GM19099 (cell line): Measurements from ENCODE around the gene CCDC27.

Source experiments
- POLR2A ChIP-seq: IDR thresholded peaks from 3 replicates; pipeline ENCODE4 v1.6.1; 2011; ENCODE audit warnings: low read depth; ENCODE audit not compliant: insufficient read length; ENCODE audit errors: extremely low read depth

Gene CCDC27

DNA sequence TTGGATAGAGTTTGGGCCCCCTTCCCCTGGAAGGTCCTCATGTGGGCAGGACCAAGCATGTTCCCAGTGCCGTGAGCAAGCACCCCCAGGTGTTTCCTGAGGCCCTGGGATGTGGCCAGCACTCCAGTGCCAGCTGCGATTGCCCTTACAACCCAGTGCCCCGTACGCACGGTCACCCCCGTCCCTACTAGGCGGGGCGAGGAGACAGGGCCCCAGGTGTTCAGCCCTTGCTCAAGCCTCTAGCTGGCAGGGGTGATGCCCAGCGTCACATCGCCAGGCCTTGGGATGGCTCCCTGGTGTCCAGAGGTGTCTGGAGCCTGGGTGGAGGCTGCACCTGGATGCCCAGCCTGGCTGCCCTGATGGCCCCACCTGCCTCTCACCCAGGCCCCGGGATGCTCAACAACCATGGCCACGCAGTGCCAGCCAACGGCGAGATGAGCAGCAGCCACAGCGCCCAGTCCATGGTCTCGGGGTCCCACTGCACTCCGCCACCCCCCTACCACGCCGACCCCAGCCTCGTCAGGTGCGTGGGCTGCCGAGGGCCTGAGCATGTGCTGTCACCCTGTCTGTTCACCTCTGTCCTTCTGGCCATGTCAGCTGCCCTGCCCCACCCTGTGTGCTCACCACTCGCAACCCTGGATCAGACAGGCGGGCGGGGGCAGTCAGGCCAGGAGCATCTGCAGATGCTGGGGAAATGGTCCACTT is 21.6 kb upstream of the CCDC27 start:
- TF ChIP-seq POLR2A: no peak

DNA sequence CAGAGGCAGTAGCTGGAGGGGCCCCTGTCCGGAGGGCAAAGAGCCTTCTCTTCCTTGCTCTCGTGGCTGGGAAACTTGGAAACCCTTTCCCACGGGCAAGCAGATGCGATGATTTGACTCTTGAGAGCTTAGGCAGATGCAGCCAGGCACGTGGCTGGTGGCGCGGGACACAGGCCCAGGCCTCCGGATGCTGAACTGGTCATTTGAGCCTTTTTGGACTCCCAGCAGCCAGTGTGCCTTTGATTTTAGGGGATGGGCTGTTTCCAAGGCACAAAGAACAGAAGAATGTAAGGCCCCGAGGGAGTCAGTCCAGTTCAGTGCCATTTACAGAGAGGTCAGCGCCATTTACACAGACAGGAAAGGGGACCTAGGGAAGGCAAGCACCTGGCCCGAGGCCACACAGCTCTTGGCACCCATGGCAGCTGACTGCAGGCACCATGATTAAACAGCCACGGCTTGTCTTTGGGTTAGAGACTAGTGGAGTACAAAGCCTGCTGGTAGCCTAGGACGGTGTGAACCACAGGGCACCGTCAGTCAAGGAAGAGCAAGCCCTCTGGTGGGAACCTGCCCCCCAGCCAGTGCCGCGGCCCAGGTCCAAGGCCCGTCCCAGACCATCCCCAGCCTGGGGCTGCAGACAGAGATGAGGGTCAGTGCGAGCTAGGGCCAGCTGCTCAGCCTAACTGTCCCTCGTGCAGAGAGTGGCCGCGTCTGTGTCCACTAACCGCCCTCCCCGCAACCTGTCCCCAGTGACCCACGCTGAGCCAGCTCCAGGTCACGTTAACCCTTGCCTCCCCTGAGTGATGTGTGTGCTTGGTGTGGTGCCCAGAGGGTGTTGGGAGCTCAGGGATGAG is 20.4 kb upstream of the CCDC27 start:
- no peak for TF ChIP-seq POLR2A

DNA sequence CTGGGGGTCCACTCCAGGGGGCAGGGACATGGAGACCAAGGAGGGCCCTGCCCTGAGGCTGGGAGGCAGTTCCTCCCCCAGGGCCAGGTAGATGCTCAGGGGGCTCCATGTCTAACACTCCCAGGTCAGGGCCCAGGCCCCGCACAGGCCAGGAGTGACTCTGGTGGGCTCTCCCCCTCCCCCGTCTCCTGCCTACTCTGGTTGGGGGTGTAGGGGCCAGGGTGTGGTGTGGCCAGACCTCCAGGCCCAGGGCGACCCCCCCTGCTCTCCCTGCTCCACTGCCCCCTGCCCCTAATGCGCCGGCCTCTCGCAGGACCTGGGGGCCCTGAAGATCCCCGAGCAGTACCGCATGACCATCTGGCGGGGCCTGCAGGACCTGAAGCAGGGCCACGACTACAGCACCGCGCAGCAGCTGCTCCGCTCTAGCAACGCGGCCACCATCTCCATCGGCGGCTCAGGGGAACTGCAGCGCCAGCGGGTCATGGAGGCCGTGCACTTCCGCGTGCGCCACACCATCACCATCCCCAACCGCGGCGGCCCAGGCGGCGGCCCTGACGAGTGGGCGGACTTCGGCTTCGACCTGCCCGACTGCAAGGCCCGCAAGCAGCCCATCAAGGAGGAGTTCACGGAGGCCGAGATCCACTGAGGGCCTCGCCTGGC is 19.7 kb upstream of the CCDC27 start:
- no peak for TF ChIP-seq POLR2A

DNA sequence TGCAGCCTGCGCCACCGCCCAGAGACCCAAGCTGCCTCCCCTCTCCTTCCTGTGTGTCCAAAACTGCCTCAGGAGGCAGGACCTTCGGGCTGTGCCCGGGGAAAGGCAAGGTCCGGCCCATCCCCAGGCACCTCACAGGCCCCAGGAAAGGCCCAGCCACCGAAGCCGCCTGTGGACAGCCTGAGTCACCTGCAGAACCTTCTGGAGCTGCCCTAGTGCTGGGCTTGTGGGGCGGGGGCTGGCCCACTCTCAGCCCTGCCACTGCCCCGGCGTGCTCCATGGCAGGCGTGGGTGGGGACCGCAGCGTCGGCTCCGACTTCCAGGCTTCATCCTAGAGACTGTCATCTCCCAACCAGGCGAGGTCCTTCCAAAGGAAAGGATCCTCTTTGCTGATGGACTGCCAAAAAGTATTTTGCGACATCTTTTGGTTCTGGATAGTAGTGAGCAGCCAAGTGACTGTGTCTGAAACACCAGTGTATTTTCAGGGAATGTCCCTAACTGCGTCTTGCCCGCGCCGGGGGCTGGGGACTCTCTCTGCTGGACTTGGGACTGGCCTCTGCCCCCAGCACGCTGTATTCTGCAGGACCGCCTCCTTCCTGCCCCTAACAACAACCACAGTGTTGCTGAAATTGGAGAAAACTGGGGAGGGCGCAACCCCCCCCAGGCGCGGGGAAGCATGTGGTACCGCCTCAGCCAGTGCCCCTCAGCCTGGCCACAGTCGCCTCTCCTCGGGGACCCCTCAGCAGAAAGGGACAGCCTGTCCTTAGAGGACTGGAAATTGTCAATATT is 19.0 kb upstream of the CCDC27 start:
- TF ChIP-seq POLR2A: no peak

DNA sequence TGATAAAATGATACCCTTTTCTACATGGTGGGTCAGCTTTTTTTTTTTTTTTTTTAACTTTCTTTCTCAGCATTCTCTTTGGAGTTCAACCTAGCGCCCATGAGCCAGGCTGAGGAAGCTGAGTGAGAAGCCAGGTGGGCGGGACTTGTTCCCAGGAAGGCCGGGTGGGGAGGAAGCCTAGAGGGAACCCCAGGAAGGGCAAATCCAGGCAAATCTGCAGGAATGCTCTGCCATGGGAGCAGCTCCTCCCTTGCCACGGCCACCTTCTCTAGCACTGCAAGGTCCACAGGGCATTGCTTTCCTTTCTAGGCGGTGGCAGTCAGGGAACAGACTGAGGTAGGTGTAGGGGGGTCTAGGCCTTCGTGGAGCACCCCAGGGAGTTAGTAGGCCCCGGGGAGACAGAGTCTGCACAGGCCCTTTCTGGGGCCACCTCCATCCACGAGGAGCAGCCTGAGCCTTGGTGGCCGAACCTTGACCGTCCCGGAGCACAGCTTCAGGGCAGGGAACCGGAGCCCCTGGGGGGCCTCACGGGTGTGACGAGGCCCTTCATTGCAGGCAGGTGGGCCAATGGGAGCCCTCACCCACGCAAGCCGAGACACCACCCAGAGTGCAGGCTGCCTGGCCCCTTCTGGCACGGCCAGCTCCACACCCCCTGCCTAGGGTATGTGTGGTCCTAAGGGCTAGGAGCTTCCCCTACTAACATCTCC is 18.2 kb upstream of the CCDC27 start:
- TF ChIP-seq POLR2A: no peak

DNA sequence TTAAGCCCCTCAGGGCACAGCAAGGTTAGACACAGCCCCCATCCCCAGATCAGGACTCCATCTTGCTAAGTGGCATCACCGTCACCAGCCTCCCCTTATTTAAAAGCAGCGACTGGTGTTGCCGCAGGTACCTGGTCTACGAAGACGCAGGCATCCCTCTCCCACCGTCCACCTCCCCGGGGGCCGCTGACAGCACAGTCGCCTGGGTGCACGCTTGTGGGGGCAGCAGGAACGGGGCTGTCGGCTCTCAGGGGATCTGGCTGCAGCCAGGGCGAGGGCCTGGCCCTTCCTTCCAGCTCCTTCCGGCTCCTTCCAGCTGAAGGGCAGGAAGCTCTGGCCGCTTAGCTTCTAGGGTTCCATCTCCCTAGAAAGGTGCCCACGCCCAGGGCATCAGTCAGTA is 17.6 kb upstream of the CCDC27 start:
- TF ChIP-seq POLR2A: no peak

DNA sequence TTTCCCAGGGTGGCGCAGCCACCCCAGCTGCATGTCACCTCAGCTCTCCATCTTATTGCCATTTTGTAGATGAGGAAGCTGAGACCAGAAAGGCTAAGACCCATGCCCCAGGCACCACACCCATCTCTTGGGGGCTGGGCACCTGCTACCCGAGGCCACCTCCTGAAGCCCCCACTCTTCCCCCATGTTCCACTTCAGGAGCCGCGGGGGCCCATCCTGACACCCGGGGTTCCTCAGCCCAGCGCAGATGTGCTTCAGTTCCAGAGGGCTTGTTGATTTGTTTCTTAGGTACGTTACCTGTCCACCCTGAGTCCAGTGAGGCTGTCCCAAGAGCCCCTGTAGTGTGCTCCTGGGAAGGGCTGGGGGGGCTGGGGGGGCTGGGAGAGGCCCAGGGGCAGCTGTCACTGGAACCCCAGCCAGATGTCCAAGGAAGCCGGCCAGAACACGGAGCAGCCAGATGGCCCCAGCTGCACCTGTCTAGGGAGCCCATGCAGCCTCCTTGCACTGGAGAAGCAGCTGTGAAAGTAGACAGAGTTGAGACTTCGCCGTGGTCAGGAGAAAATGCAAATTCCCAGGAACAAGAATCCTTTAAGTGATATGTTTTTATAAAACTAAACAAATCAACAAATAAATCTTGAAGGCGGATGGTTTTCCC is 17.1 kb upstream of the CCDC27 start:
- TF ChIP-seq POLR2A: no peak

DNA sequence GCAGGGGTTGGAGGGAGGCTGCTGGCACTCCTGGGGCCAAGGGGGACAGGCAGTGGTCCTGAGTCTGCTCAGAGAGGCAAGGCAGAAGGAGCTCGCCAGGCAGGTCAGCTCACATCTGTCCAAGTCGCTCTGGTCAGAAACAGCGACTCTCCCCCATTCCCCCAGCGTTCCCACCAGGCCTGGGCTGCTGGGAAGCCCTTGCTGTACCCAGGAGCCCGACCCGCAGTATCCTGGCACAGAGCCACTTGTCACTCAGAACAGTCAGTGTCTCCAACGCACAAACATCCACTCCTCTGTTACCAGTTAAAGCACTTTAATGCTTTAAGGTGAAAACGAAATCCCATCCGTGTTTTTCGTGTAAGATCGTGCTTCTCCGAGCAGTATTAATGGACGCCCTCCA is 16.6 kb upstream of the CCDC27 start:
- no peak for TF ChIP-seq POLR2A

DNA sequence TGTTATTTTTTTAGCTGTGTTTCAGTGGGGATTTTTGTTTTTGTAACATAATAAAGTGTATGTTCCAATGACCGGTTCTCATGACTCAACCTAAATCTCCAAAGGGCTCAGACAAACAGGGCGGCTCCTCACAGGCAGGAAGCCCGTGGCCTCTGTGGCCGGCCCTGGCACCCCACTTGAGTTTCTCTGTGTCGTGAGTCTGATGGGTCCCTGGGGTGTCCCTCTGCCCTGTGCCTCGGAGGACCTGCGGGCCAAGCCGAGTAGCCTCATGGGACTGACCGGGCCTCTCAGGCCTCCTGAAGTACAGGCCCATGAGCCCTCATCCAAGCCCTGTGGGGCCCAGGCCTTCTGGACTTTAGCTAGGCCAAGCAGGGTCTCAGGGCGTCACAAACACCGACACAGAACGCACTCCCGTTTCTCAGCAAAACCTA is 16.1 kb upstream of the CCDC27 start:
- TF ChIP-seq POLR2A: no peak

DNA sequence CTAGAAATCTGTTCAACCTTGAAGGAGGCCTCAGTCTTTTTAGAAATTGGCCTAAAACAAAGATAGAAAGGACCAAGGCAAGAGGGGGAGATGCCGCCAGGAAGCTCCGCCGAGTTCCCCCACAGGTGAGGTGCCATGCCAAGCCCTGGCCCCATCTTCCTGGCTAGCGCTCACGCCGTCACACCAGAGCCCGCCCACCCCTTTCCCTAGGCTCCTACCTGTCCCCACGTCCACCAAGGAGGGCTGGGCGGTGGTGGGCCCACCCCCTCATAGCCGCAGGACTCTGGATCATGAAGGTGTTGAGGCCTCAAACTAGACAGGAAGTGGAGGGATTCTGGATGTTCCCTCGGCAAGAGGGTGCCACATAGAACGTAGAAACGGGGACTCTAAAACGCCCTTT is 15.5 kb upstream of the CCDC27 start:
- no peak for TF ChIP-seq POLR2A

DNA sequence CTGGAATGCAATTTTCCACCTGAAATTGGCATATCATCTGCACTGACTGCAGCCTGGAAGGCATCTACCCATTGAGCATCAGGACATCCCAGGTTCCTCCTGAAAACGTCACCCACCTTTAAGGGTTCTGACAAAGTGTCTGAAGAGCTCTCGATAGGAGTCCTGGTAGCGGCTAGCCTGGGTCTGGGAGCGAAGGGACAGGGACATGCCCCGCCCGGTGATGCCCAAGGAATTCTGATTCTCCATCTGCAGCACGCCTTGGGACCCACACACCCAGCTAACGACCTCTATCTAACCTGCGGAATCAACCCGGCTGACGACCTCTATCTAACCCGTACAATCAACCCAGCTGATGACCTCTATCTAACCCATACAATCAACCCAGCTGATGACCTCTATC is 13.3 kb upstream of the CCDC27 start:
- TF ChIP-seq POLR2A: no peak

DNA sequence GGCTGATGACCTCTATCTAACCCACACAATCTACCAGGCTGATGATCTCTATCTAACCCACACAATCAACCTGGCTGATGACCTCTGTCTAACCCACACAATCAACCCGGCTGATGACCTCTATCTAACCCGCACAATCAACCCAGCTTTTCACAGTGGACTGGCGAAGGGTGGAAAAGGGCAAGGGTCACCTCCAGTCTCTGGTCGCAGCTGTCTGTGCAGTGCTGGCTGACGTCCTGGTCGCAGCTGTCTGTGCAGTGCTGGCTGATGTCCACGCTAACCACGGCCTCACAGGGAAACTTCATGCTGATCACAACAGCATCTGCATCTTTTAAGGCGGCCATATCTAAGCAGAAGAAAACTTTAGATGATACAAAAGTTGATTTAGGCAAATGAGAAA is 12.2 kb upstream of the CCDC27 start:
- TF ChIP-seq POLR2A: no peak

DNA sequence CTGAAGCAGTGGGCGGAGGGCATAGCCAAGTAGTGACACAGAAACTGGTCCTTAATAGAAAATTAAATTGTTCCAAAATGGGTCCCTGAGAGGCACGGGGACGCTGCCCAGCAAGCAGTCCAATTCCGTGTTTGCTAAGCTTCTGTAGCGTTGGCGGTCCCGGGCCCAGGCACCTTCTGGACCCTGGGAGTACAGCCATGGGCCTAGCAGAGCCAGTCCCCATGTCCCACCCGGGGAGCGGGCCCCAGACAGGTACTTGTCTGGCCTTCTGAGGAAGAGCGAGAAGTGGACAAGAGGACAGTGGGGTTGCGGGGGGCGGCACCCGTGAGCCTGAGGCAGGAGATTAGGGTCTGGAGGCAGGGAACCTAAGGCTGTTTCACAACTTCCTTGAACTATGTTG is 11.5 kb upstream of the CCDC27 start:
- TF ChIP-seq POLR2A: no peak

DNA sequence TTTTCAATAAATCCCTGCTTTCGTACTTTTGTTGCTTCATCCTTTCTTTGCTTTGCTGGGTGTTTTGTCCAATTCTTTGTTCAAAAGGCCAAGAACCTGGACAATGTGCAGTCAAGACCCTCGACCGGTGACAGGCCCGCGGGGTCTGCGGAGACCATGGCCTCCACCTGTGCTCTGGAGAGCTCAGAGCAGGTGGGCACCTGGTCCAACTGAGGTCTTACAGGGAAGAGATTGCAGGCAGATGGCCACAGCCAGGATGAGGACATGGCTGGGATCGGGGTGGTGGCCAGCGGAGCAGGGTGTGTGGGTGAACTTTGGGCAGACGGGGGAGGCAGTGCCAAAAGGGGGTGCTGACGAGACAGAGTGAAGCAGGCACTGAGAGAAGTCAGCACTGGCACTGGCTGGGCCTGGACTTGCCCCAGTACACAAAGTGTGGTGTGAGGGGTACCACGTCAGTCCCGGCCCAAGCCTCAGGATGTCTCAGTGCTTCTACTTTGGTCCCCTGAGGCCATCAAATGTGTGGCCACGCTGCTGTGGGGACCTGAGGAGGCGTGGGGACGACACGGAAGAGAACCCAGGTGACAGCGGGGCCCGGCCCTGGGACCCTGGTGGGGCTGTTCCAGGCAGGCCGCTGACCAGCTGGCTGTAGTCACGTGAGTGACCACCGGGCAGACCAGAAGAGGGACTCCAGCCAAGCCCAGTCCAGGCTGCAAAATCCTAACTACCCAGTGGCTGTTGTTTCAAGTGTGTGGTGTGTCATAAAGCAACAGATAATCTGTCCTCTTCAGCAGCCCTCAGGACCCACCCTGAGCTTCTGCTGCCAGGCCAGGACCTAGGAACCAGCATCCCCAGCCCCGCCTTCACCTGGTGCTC is 10.4 kb upstream of the CCDC27 start:
- TF ChIP-seq POLR2A: no peak
